NCI-H748 (cell line): ENCODE results near the gene PBX1.

ENCODE experiments used
- DNase-seq: peaks from one replicate; lab custom pipeline; 2025; ENCODE audit not compliant: unreplicated experiment; lab: John Stamatoyannopoulos, UW

Gene PBX1

DNA sequence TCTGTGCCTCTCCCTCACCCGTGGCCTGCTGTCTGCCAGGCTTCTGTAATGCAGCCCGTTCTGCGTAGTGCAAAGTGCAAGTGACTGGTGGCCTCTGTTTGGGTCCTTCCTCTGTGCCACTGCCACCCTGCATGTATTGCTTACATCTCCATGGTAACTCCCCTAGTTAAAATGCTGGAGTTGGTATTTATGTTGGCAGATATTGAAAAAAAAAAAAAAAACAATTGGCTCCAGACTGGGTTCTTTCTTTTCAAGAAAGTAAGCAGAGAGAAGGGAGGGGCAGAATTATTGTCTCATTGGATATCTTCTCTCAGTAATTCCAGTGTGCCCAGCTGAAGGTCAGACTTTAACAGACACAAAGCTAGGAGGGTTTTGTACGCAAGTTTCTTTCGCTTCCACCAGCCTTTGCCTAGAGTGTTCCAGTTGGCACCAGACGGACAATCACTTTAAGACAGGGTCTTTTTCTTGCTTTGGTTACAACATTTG is 242.3 kb downstream of the PBX1 start:
- no peak for DNase-seq

DNA sequence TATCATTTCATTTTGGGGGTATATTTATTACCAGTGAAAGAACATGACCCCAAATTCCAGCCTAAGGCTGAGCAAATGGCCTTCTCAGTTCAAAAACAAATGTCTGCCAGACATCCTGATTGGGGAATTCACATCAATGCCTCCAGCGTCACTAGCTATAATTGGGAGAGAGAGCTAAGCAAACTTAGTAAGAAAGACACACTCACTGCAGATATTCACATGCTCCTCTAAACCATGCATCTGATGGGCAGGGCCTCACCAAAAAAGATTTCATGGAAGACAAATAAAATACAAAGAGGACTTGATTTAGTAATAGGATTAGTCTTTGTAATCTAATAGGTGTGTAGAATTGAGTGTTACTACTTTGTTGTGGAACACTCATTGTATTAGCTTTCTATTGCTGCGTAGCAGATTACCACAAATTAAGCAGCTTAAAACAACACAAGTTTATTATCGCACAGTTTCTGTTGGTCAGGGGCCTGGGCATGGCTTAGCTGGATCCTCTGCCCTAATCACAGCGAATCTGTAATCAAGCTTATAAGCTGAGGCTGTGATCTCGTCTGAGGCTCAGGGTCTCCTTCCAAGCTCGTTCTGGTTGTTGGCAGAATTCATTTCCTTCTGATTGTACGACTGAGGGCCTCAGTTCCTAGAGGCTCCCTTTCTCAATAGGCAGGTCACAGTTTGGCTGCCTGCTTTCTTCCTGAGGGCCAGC is 243.0 kb downstream of the PBX1 start:
- DNase-seq = no peak

DNA sequence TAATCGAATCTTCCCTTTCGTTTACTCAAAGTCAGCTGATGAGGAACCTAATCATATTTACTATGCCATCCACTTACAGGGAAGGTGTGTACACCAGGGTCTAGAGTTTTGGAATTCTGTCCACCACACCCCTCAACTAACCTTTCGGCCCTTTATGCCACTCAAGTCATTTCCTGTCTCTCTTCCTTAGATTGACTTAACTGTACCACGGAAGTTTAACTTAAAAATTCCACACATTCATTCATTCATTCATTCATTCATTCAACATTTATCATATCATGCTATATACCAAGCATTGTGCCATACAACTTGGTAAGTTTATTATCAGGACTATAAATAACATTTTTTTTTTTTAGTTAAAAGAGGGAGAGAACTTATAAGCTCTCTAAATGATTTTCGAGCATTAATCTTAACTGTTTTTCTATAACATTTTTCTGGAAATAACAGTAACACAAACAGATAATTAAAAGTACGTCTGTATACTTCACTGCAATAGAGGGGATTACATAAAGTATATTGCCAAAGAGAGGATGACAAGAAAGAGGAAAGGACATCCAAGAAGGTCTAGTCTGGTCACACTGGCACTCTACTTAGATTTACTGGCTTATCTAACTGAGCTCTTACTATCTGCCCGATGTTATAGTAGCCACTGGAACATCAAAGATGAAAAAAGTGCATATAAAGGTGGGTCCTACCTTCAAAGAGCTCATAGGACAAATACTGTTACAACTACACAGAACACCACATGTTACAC is 243.7 kb downstream of the PBX1 start:
- no peak for DNase-seq

DNA sequence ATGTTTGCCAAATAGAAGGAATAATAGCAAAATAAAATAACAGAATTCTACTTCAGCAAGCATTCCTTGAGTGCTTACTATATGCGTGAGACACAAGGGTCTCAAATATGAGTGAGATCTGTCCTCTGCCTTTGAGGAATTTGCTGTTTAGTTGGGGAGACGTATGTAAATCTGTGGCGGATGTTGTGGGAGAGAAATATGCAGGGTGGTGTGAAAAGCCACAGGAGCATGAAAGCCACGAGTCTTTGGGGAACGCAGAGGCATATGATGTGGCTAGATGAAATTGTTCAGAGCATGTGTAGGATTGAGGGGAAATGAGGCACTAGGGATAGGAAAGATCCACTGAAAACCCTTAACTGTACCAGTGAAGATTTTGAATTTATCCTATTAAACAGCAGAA is 244.4 kb downstream of the PBX1 start:
- DNase-seq = no peak

DNA sequence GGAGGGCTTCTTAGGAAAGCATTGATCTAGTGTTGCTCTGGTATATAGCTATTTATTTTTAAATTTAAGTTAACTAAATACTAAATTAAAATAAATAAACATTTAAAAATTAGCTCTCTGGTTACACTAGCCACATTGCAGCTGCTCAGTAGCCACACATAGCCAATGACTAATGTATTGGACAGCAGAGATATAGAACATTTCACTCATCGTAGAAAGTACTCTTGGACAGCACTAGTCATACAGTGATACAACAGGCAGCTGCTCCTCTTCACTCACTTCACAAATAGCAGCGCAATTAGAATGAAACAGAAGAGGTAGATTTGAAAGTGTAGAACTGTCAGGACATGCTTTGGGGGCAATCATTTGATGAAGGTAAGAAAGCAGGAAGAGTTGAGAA is 245.4 kb downstream of the PBX1 start:
- no peak for DNase-seq

DNA sequence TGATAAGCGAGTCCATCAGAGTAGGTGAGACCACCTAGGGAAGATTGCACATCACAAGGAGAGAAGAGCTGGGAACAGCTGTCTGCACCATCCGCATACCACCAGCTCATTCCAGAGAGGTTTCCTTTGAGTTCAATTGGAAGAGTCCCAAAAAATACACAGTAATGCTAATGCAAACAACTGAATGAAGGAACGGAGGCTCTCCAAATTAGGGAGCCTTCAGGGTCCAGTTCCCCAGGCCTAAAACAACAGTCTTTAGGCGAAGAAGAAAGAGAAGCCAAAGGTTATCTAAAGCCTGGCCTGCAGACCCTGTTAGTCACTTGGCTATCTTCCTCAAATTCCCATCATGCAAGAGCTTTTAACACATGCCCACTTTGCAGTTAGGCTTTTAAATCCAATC is 246.4 kb downstream of the PBX1 start:
- no peak for DNase-seq

DNA sequence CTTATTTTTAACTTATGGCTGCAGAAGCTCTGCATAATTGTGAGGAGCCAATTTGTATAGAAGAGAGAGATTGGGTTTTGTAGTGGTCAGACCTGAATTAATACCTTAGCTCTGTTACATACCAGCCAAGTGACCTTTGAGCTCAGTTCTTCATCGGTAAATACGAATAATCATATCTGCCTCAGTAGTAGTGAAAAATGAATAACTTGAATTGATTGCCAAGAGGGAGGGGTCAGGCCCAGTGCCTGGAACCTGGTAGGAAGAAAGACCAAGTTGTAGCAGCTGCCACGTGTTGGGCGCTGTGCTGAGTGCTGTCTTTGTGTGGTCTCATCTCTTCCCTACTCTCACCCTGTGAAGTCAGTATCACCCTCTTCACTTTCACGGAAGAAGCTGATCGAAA is 247.5 kb downstream of the PBX1 start:
- DNase-seq = no peak

DNA sequence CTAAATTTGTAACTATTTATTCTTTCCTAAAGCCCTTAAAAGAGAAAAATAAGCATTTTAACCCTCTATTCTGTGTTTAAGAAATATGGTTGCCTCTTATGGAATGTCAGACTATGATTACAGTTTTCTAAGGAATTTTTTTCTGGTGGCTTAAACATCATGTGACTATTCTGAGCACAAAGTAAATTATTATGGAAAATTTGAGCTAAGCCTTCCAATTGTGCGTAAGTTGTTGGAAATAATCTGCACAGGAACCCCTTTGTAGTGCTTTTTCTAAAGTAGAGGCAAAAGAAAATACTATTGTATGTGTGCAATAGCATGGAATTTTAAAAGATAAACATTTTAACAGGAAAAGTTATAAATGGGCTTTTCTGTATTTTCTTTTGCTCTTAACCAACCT is 254.8 kb downstream of the PBX1 start:
- no peak for DNase-seq

DNA sequence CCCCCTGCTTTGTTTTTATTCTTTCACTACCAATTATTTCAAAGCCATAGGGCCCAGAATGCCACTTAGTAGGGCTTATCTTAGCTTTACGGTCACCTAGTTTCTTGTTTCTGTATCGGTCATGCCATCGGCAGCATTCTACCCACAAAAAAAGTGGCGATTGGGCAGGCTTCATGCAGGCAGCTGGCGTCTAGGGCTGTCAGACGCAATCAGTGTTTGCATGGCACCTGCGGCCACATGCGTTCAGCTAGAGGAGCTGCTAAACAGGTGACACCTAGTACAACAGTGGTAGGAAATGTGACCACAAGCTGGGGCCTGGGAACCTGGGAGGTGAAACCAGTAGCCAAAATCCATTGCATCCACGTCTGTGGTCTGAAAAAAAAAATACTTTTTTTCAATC is 262.7 kb downstream of the PBX1 start:
- no peak for DNase-seq

DNA sequence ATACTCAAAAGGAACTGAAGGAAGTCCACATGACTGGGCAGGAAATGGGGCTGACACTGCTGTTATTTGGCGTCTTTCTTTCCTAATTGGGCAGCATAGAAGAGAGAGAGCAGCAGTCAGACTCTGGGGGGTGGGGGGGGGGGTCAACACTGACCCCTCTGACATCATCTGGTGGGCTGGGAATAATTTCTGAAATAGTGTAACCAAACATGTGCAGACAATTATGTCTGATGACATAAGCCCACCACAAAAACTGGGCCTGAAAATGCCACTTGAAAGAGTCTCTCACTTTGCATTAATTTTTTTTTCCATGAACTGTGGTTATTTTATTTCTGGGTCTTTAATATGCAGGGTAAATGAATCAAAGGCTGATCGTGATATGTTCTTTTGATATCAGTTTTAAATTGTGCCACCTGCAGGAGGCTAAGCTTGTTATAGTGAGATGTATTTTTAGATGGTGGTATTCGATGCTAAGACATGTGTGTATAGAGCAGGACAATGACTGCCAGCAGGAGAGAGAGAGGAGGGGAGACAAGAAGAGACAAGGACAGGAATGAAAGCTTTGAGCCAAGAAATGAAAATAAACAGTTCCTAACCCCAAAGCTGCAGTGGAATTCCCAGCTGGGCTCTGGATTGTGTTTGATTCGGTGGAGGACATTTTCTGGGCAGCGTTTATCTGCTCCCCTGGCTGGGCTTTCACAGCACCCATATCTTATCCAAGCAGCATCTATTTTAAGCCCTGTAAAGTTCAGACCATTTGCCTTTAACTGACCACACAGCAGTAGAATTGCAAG is 264.7 kb downstream of the PBX1 start:
- no peak for DNase-seq

DNA sequence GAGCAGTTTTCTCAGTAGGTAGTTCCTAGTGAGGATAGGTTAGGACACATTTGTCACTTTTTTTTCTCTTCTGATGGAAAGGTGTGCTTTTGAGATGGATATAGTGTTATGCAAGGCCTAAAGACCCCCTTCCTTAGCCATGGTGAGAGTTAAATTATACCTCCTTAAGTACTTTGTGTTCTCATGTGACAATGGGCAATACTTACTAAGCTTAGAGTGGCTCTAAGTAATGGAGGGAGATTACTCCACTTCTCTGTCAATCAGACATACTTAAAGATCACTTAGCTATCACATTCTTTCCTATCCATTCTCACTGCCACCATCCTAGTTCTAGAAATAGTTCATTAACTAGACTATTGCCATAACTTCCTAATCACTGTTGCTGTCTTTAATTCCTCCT is 265.6 kb downstream of the PBX1 start:
- no peak for DNase-seq

DNA sequence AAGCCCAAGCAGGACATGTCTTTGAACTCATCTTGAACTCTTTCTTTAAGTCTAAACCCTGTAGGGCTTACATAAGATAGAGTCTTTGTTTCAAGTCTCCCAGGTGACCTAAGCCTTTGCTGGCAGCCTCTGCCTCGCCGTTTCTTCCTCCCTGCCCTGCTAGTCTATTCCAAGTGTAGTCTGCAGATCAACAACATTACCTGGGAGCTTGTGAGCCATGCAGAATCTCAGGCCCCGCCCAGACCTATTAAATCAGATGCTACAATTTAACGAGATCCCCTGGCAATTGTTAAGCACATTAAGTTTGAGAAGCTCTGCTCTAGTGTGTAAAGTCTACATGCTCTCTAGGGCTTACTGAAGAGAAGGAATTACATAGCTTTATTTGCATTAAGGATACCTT is 271.6 kb downstream of the PBX1 start:
- DNase-seq = peak; percentile 61

DNA sequence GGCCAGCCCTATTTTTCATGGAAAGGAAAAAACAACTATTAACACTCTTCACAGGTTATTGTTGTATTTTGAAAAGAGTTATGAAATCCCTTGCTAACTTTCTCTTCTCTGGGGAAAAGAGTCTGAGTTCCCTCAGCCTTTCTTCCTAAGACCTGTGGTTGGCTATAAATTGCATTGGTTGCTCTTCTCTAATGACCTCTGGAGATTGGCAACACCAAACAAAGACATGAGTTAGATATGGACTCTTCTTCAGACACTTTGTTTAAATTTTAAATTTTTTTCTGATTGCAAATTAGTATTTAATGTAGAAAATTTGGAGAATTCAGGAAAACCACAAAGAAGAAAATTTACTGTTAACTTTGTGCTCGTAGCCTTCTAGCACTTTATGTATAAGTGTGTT is 275.7 kb downstream of the PBX1 start:
- no peak for DNase-seq

DNA sequence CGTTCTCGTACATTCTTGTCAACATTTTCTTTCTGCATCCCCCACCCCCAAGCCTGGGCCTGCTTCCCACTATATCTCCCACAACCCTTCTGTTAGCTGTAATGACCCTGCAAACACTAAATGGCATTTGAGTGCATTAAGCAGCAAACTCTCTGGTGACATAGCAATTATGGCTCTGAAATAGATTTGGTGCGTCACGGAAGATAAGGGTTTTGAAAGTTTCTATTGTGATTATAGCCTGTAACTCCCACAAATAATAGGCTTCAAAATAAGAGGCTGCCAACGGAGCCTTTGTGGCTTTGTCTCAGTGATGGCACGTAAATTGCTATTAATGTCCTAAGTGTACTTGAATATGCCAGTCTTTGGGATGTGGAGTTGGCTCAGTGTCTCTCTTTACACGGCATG is 277.6 kb downstream of the PBX1 start:
- peak; percentile 98 for DNase-seq

DNA sequence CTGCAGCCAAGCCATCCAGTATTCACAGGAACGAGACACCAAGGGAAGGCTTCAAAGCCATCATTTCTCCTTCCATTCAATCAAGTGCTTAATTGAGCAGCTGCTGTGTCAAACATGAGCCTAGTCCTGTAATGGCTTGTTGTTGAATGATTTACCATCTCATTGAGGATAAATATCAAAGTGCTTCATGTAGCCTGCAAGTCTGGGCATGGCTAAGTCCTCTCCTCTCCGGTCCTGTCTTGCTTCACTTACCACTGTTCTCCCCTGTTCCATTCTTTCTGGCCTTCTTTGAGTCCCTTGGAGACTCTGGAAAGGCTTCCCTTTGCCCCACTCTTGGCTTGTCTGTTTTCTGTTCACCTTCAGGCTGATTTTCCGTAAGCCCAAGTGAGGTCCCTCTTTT is 279.8 kb downstream of the PBX1 start:
- peak; percentile 12 for DNase-seq

DNA sequence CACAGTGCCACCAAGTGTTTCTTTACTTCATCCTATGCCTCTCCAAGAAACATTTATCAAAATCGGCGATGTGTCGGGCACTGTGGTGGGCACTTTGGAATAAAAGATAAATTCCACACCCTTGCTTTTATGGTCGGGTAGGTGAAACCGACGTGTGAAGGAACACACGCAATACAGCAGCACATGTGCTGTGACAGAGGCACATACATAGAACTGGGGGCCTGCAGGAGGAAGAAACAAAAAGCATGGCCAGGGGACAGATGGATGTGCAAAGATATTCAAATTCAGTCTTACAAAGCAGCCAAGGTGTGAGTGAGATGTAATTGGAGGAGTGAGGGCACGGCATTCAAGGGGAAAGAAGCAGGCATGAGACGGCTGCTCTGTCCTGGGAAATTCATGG is 282.0 kb downstream of the PBX1 start:
- no peak for DNase-seq

DNA sequence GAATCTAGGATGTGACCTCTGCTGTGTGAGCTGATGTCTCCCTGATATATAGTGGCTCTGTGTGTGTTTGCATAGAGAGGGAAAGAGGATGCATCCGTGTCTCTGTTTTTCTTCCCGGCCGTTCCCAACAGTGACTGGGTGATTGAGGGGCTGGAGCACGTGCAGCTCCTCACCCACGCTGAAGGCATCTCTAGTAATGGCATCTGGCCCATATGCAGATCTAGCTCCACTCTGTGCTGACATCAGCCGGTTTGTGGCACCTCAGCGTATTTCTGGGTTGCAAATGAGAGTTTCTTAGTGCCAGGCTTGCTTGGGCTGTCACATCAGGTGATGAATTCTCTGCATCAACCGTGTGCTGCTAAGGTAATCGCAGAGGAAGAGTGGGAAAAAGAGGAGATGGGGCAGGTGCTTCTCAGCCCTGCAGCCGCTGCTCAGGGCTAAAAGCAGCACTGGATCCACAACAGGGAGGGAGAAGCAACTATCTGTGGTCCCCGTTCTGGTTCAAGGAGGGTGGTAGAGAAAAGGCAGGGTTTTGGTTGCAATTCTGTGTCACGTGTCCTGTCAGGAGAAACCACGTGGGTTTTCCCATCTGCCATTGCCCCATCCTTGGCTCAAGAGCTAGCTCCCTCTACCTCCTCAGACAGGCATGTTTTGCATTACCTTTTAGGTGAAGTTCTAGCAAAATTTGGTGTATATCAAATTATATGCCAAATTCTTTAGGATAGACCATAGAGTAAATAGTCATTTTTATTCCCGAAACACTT is 282.9 kb downstream of the PBX1 start:
- DNase-seq = no peak

DNA sequence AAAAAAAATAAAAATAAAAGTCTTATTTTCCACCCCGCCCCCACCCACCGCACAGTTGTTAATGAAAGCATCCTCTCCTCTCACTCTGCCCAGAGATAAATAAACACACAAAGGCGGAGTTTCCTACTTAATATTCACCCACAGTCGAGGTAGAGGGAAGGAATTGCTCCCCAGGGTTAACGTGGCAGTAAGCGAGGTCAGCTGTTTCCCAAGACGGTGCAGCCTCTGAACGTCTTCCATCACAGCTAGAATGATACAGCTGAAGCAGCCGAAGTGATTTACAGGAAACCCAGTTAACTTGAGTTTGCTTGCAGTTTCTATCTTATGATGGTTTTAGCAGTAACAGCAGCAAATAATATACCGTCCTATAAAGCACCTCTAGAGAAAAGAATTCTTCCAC is 283.9 kb downstream of the PBX1 start:
- DNase-seq = no peak

DNA sequence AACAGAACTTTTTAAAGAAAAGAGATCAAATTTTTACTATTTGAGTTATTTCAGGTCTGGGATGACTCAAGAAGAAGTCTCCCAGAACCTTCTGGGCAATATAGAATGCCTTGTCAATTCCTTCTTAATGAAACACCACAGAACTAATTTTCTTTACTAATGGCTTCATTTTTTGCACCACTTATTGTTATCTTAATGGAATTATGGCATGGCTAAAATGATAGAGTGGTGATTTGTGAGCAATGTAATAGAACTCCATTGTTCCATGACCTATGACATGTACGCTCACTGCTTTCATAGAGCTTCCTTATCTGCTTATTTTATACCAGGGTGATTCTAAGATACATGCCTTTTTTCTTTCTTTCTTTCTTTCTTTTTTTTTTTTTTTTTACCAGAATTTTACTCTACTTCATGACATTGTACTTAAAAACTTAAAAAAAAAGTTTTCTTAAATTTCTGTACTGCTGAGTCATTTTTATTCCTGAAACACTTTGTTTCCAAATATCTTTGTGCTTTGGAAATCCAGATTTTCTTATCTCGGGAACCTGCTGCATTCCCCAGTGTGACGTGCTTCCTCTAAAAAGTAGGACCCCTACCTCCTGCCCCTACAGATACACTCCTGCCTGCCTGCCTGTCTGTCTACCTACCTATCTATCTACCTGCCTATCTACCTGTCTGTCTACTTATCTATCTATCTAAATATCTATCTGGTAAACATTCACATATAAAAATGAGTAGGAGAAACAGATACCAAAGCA is 284.9 kb downstream of the PBX1 start:
- no peak for DNase-seq
